Prostate gland (tissue), 2 donors: ENCODE data around the gene TRAPPC12.

ENCODE experiments used
- CTCF ChIP-seq, 4 experiments: fragments of 200-600 bp in 2 of 4; fragments of 450-650 bp in 2 of 4; sonication (generic) in 2 of 4; IDR thresholded peaks; 1 replicate in 3 of 4; 2 replicates in 1 of 4; pipeline ENCODE4 v1.5.1; 2016 to 2019; ENCODE audit warnings: antibody characterized with exemption in 4 of 4, mild to moderate bottlenecking in 2 of 4, moderate library complexity in 2 of 4
- POLR2A ChIP-seq: fragments of 450-650 bp; IDR thresholded peaks from one replicate; pipeline ENCODE4 v1.6.1; 2016; ENCODE audit warnings: antibody characterized with exemption, mild to moderate bottlenecking
- POLR2AphosphoS5 ChIP-seq: sonication (generic); formaldehyde crosslinking; IDR thresholded peaks from one replicate; pipeline ENCODE4 v1.6.1; 2017; ENCODE audit warnings: antibody characterized with exemption

GRCh38 chr2:3441465-3441864, 62.0 kb downstream of the TRAPPC12 start:
- TF ChIP-seq CTCF (IDR thresholded peaks at IDR 0.05) (no peak), POLR2AphosphoS5 (no peak), POLR2A (no peak)
